PC-3 (cell line): ENCODE data around the gene FANCC. TPM values are rescaled to one million over a fixed set of nuclear protein-coding genes. Genes with fewer than 3 reads are reported as not detected.

ENCODE experiments used
- ATAC-seq: fragments of 200-7000 bp; cut with Tn5 transposase; 2 replicates; pipeline ENCODE4 v1.9.1; 2020; ENCODE audit warnings: mild to moderate bottlenecking, moderate library complexity
- BruUV-seq: library from RNA; stranded (reverse); fragments of 400-500 nt; replicated peaks from 2 replicates; lab custom pipeline; 2021; lab: Mats Ljungman, UMichigan
- CTCF ChIA-PET: fragments of 300-600 bp; sonication (Branson Sonifier 250); formaldehyde crosslinking; loops from one replicate; lab custom pipeline; 2022; ENCODE audit warnings: antibody characterized with exemption; lab: Charles Lee
- POLR2A ChIA-PET: fragments of 300-600 bp; sonication (Branson Sonifier 250); formaldehyde crosslinking; loops from one replicate; lab custom pipeline; 2022; ENCODE audit warnings: antibody characterized with exemption; ENCODE audit not compliant: unreplicated experiment; lab: Charles Lee
- DNase-seq: peaks from one replicate; pipeline ENCODE4 v3.0.0-alpha.2; 2015
- H2AFZ ChIP-seq: fragments of 300-600 bp; sonication (generic); 2 replicates; pipeline ENCODE4 v1.6.0; 2016; ENCODE audit warnings: antibody characterized with exemption, low read length
- H3F3A ChIP-seq: fragments of 300-600 bp; sonication (generic); one replicate; pipeline ENCODE4 v1.6.0; 2017; ENCODE audit warnings: antibody characterized with exemption, low read length, control low read depth, mild to moderate bottlenecking; ENCODE audit not compliant: unreplicated experiment
- H3K27ac ChIP-seq: fragments of 300-600 bp; sonication (generic); 2 replicates; pipeline ENCODE4 v1.5.1; 2016; ENCODE audit warnings: mild to moderate bottlenecking, low read length
- H3K27me3 ChIP-seq: fragments of 300-600 bp; sonication (generic); 2 replicates; pipeline ENCODE4 v1.6.1; 2016; ENCODE audit warnings: low read length, mixed read lengths
- H3K36me3 ChIP-seq: fragments of 300-600 bp; sonication (generic); 2 replicates; pipeline ENCODE4 v1.6.1; 2016; ENCODE audit warnings: low read depth, mixed run types, low read length, mixed read lengths
- H3K4me1 ChIP-seq: fragments of 300-600 bp; sonication (generic); 2 replicates; pipeline ENCODE4 v1.5.1; 2016; ENCODE audit warnings: low read length; ENCODE audit not compliant: insufficient read depth
- H3K4me2 ChIP-seq: fragments of 300-600 bp; sonication (generic); 2 replicates; pipeline ENCODE4 v1.6.0; 2016; ENCODE audit warnings: low read length
- H3K4me3 ChIP-seq: fragments of 300-600 bp; sonication (generic); 2 replicates; pipeline ENCODE4 v1.5.1; 2016; ENCODE audit warnings: mild to moderate bottlenecking, low read length, mixed read lengths
- H3K79me2 ChIP-seq: fragments of 300-600 bp; sonication (generic); 2 replicates; pipeline ENCODE4 v1.6.1; 2017; ENCODE audit warnings: low read length, mixed read lengths
- H3K9ac ChIP-seq: fragments of 300-600 bp; sonication (generic); 2 replicates; pipeline ENCODE4 v1.6.0; 2016; ENCODE audit warnings: mild to moderate bottlenecking, low read length
- H3K9me2 ChIP-seq: fragments of 300-600 bp; sonication (generic); replicated peaks from 2 replicates; pipeline ENCODE4 v1.6.1; 2016; ENCODE audit warnings: mixed run types, low read length, mixed read lengths
- H3K9me3 ChIP-seq: fragments of 300-600 bp; sonication (generic); 2 replicates; pipeline ENCODE4 v1.6.1; 2016; ENCODE audit warnings: low read length, mixed read lengths
- H4K20me1 ChIP-seq: fragments of 300-600 bp; sonication (generic); 2 replicates; pipeline ENCODE4 v1.6.1; 2016; ENCODE audit warnings: low read length, mixed read lengths
- CTCF ChIP-seq: fragments of 300-600 bp; sonication (generic); conservative IDR thresholded peaks from 2 replicates; pipeline ENCODE4 v1.5.1; 2017; ENCODE audit warnings: antibody characterized with exemption, low read depth, mild to moderate bottlenecking, low read length
- EZH2 ChIP-seq: fragments of 300-600 bp; sonication (generic); IDR thresholded peaks from one replicate; pipeline ENCODE4 v1.6.1; 2017; ENCODE audit warnings: antibody characterized with exemption, mild to moderate bottlenecking, low read length; ENCODE audit not compliant: unreplicated experiment
- EZH2phosphoT487 ChIP-seq: fragments of 300-600 bp; sonication (generic); IDR thresholded peaks from 2 replicates; pipeline ENCODE4 v1.6.1; 2018; ENCODE audit warnings: mild to moderate bottlenecking, antibody characterized with exemption, low read length, borderline replicate concordance
- intact Hi-C: fragments of 100-400 bp; cut with micrococcal nuclease; formaldehyde crosslinking; loops from 2 replicates; pipeline ENCODE4 v1.9.0; 2023
- total RNA-seq: library from RNA; depleted of rRNA; stranded (reverse); fragments of >200 nt; gene quantifications from 2 replicates; pipeline ENCODE4 v1.2.3, GENCODE V29; 2014

Gene FANCC
- total RNA-seq, 1 experiment from 2014 or later = 6.9 TPM

GRCh38 chr9:95268681-95269080 is 48.8 kb downstream of the FANCC start:
- no peaks in the 10 kb centered on the region for H3F3A ChIP-seq
- no peaks in the 10 kb centered on the region for H3K79me2 ChIP-seq
- H3K27ac ChIP-seq = no peak overlapping the region
- intact Hi-C loops = loop anchor here (5.0 to 10.0 kb wide), 3 partner anchors 39 to 946 kb away; no protein-coding TSS in a partner anchor
- ATAC-seq = peak; percentile 45; the same call in 1 of the 2 replicates
- H3K9me2 ChIP-seq = no peaks in the 10 kb centered on the region
- H3K9me3 ChIP-seq = no peaks in the 10 kb centered on the region
- H3K9ac ChIP-seq = no peak overlapping the region
- ChIA-PET CTCF (no interaction called here), POLR2A (no interaction called here)
- no peak overlapping the region for H3K4me2 ChIP-seq
- BruUV-seq = no TSS peak
- no peak overlapping the region for H3K4me3 ChIP-seq
- no peaks in the 10 kb centered on the region for H3K36me3 ChIP-seq
- TF ChIP-seq EZH2phosphoT487 (no peak), CTCF (peak; percentile 47)
- H4K20me1 ChIP-seq = no peaks in the 10 kb centered on the region
- no peaks in the 10 kb centered on the region for H3K4me1 ChIP-seq
- no peaks in the 10 kb centered on the region for H3K27me3 ChIP-seq
- peak; percentile 23 for DNase-seq
- no peak overlapping the region for H2AFZ ChIP-seq

GRCh38 chr9:95266649-95267048 is 50.9 kb downstream of the FANCC start:
- Histone ChIP-seq H3K4me3 (no peak overlapping the region), H3K9ac (no peak overlapping the region), H3K27me3 (no peaks in the 10 kb centered on the region), H3K9me2 (no peaks in the 10 kb centered on the region), H3K36me3 (no peaks in the 10 kb centered on the region), H2AFZ (no peak overlapping the region), H3K4me1 (no peaks in the 10 kb centered on the region), H3K9me3 (no peaks in the 10 kb centered on the region), H4K20me1 (no peaks in the 10 kb centered on the region), H3K79me2 (no peaks in the 10 kb centered on the region), H3K4me2 (no peak overlapping the region), H3F3A (no peaks in the 10 kb centered on the region), H3K27ac (no peak overlapping the region)
- CTCF ChIA-PET = no interaction called here
- DNase-seq (no peak), ATAC-seq (no peak)
- intact Hi-C loops = loop anchor here (5.0 to 10.0 kb wide), 3 partner anchors 41 to 948 kb away; no protein-coding TSS in a partner anchor
- BruUV-seq = no TSS peak
- TF ChIP-seq EZH2phosphoT487 (no peak), EZH2 (no peak), CTCF (no peak)
- POLR2A ChIA-PET = interaction anchor here (0.6 kb wide), 1 partner anchor 1006 kb away, joined by 4 read pairs; no protein-coding TSS in a partner anchor

- H3F3A ChIP-seq = no peaks in the 10 kb centered on the region
- H3K9ac ChIP-seq = no peak overlapping the region
- H3K4me2 ChIP-seq = no peak overlapping the region
- no peak overlapping the region for H3K4me3 ChIP-seq
- ATAC-seq (no peak), DNase-seq (no peak)
- TF ChIP-seq EZH2 (no peak), EZH2phosphoT487 (no peak), CTCF (no peak)
- H3K36me3 ChIP-seq = no peaks in the 10 kb centered on the region
- BruUV-seq = no TSS peak
- no peaks in the 10 kb centered on the region for H3K9me3 ChIP-seq
- ChIA-PET CTCF (interaction anchor here (0.7 kb wide), 1 partner anchor 234 kb away, joined by 5 read pairs; no protein-coding TSS in a partner anchor), POLR2A (interaction anchor here (0.6 kb wide), 1 partner anchor 1007 kb away, joined by 4 read pairs; no protein-coding TSS in a partner anchor)
- H4K20me1 ChIP-seq = no peaks in the 10 kb centered on the region
- H3K27ac ChIP-seq = no peak overlapping the region
- no peaks in the 10 kb centered on the region for H3K4me1 ChIP-seq
- no peaks in the 10 kb centered on the region for H3K79me2 ChIP-seq
- H3K9me2 ChIP-seq = no peaks in the 10 kb centered on the region
- H2AFZ ChIP-seq = no peak overlapping the region
- H3K27me3 ChIP-seq = no peaks in the 10 kb centered on the region
- intact Hi-C loops = loop anchor here (5.0 to 10.0 kb wide), 3 partner anchors 41 to 949 kb away; no protein-coding TSS in a partner anchor
These were observed 51.5 kb downstream of the FANCC start for GRCh38 chr9:95265960-95266359.
